Neuronal stem cell (in vitro differentiated cells): ENCODE results near the gene TYW1B.
"Not testable (repeated sequence)": the region's sequence is repeated elsewhere in the genome, so short reads cannot be mapped to it uniquely, and the experiment has no call there.

Source experiments
- DNase-seq: peaks from one replicate; pipeline ENCODE4 v3.0.0-alpha.2; 2013; ENCODE audit warnings: low spot score
- H2AFZ ChIP-seq: one replicate; pipeline ENCODE4 v1.6.1; 2013; ENCODE audit warnings: mild to moderate bottlenecking, low read length, inconsistent platforms
- H2AK5ac ChIP-seq: 2 replicates; pipeline ENCODE4 v1.6.1; 2013; ENCODE audit warnings: low read depth, mild to moderate bottlenecking, inconsistent platforms, low read length, moderate library complexity, mixed read lengths
- H2BK120ac ChIP-seq: 2 replicates; pipeline ENCODE4 v1.6.1; 2013; ENCODE audit warnings: low read depth, mild to moderate bottlenecking, inconsistent platforms, low read length, moderate library complexity, mixed read lengths
- H2BK12ac ChIP-seq: one replicate; pipeline ENCODE4 v1.6.1; 2013; ENCODE audit warnings: low read length, inconsistent platforms
- H2BK15ac ChIP-seq: 2 replicates; pipeline ENCODE4 v1.6.1; 2013; ENCODE audit warnings: mild to moderate bottlenecking, low read length, inconsistent platforms, mixed read lengths
- H2BK5ac ChIP-seq: one replicate; pipeline ENCODE4 v1.6.1; 2013; ENCODE audit warnings: inconsistent platforms, mild to moderate bottlenecking, low read length, moderate library complexity
- H3K14ac ChIP-seq: one replicate; pipeline ENCODE4 v1.6.1; 2013; ENCODE audit warnings: low read length, inconsistent platforms
- H3K18ac ChIP-seq: 2 replicates; pipeline ENCODE4 v1.6.1; 2013; ENCODE audit warnings: low read length, inconsistent platforms
- H3K23ac ChIP-seq: 2 replicates; pipeline ENCODE4 v1.6.1; 2013; ENCODE audit warnings: low read depth, mild to moderate bottlenecking, mixed read lengths, low read length, inconsistent platforms; ENCODE audit not compliant: poor library complexity
- H3K27ac ChIP-seq: replicated peaks from 3 replicates; pipeline ENCODE4 v1.5.1; 2013; ENCODE audit warnings: low read length, inconsistent platforms
- H3K27me3 ChIP-seq, 3 experiments: 2 replicates each; pipeline ENCODE4 v1.6.1; 2013; ENCODE audit warnings: low read length in 3 of 3, mild to moderate bottlenecking in 2 of 3, inconsistent platforms in 1 of 3, low read depth in 1 of 3, mixed read lengths in 1 of 3, moderate library complexity in 1 of 3; ENCODE audit not compliant: control insufficient read depth in 3 of 3, insufficient read depth in 3 of 3
- H3K36me3 ChIP-seq, 2 donors: replicated peaks in 1 of 2; 2 replicates each; pipeline ENCODE4 v1.6.1; 2013; ENCODE audit warnings: low read length in 2 of 2; ENCODE audit not compliant: control insufficient read depth in 2 of 2, insufficient read depth in 2 of 2
- H3K4ac ChIP-seq: 2 replicates; pipeline ENCODE4 v1.6.1; 2013; ENCODE audit warnings: inconsistent platforms, mild to moderate bottlenecking, low read length, moderate library complexity
- H3K4me1 ChIP-seq, 2 donors: 1 replicate in 1 of 2; 2 replicates in 1 of 2; pipeline ENCODE4 v1.6.1; 2013; ENCODE audit warnings: low read length in 2 of 2, low read depth in 1 of 2; ENCODE audit not compliant: control insufficient read depth in 2 of 2, insufficient read depth in 1 of 2
- H3K4me2 ChIP-seq: one replicate; pipeline ENCODE4 v1.6.1; 2013; ENCODE audit warnings: mild to moderate bottlenecking, low read length, inconsistent platforms; ENCODE audit not compliant: insufficient read depth, poor library complexity, severe bottlenecking
- H3K4me3 ChIP-seq, 2 donors: 2 replicates each; pipeline ENCODE4 v1.5.1; 2013; ENCODE audit warnings: low read length in 2 of 2, mild to moderate bottlenecking in 2 of 2, inconsistent platforms in 1 of 2, moderate library complexity in 1 of 2
- H3K79me1 ChIP-seq: one replicate; pipeline ENCODE4 v1.6.1; 2013; ENCODE audit warnings: low read depth, mild to moderate bottlenecking, inconsistent platforms, low read length, moderate library complexity
- H3K9ac ChIP-seq: one replicate; pipeline ENCODE4 v1.6.1; 2013; ENCODE audit warnings: mild to moderate bottlenecking, low read depth, low read length, inconsistent platforms; ENCODE audit not compliant: poor library complexity
- H3K9me3 ChIP-seq, 2 donors: replicated peaks in 1 of 2; 2 replicates each; pipeline versions ENCODE3 to v1.6.1; 2013; ENCODE audit warnings: low read length in 2 of 2, mild to moderate bottlenecking in 2 of 2, inconsistent platforms in 1 of 2, low read depth in 1 of 2, mixed read lengths in 1 of 2, moderate library complexity in 1 of 2; ENCODE audit not compliant: control insufficient read depth in 2 of 2, insufficient read depth in 1 of 2
- H4K8ac ChIP-seq: one replicate; pipeline ENCODE4 v1.6.1; 2013; ENCODE audit warnings: low read depth, mild to moderate bottlenecking, inconsistent platforms, low read length, moderate library complexity
- H4K91ac ChIP-seq: one replicate; pipeline ENCODE4 v1.6.1; 2013; ENCODE audit warnings: low read length, low read depth, mild to moderate bottlenecking, inconsistent platforms; ENCODE audit not compliant: poor library complexity
- WGBS, 2 donors: extraction: QIAGEN DNeasy Blood & Tissue Kit; methylation state at CpG; one replicate each; pipeline ENCODE4 v1.1.7; 2013; ENCODE audit warnings: missing lambda C conversion rate in 2 of 2, mixed read lengths in 1 of 2; ENCODE audit not compliant: insufficient read length in 2 of 2, insufficient replicate concordance in 1 of 2; ENCODE audit errors: extremely low coverage in 2 of 2; 5-methylcytosine and 5-hydroxymethylcytosine counted together

TYW1B gene

GRCh38 chr7:72710983-72711382, 117.0 kb downstream of the TYW1B start:
- no CpG with 5 or more reads among the region's 4 CpGs for WGBS, 2 donors
- Histone ChIP-seq H3K27me3 (no peaks in the 10 kb centered on the region), H3K9me3 (peaks cover 0 to 3% of the 10 kb centered on the region in 2 donors), H3K4ac (no peak overlapping the region), H3K9ac (no peak overlapping the region), H2BK15ac (no peak overlapping the region), H3K18ac (no peak overlapping the region), H2BK5ac (no peak overlapping the region), H4K91ac (no peak overlapping the region), H4K8ac (no peak overlapping the region), H3K4me2 (no peak overlapping the region), H3K23ac (no peak overlapping the region), H3K79me1 (peaks cover 2% of the 10 kb centered on the region), H2BK12ac (no peak overlapping the region), H2AFZ (no peak overlapping the region), H3K4me3 (no peak overlapping the region), H3K14ac (no peak overlapping the region), H2AK5ac (no peak overlapping the region), H2BK120ac (no peak overlapping the region), H3K36me3 (peaks cover 0 to 4% of the 10 kb centered on the region in 2 donors), H3K4me1 (no peaks in the 10 kb centered on the region), H3K27ac (no peak overlapping the region)
- no peak for DNase-seq

- no peak overlapping the region for H2BK15ac ChIP-seq
- no peak overlapping the region for H2AK5ac ChIP-seq
- H2AFZ ChIP-seq = no peak overlapping the region
- DNase-seq = no peak
- no peak overlapping the region for H4K8ac ChIP-seq
- H2BK5ac ChIP-seq = no peak overlapping the region
- no peak overlapping the region for H3K9ac ChIP-seq
- H2BK12ac ChIP-seq = no peak overlapping the region
- no peak overlapping the region for H3K14ac ChIP-seq
- H3K79me1 ChIP-seq = peaks cover 2% of the 10 kb centered on the region
- no peak overlapping the region for H3K4ac ChIP-seq
- H3K36me3 ChIP-seq = peaks cover 0 to 4% of the 10 kb centered on the region in 2 donors
- no peak overlapping the region for H3K27ac ChIP-seq
- H3K23ac ChIP-seq = no peak overlapping the region
- no peak overlapping the region for H2BK120ac ChIP-seq
- H3K18ac ChIP-seq = no peak overlapping the region
- H3K27me3 ChIP-seq = no peaks in the 10 kb centered on the region
- WGBS, 2 donors = no CpG with 5 or more reads among the region's 8 CpGs
- no peaks in the 10 kb centered on the region for H3K4me1 ChIP-seq
- no peak overlapping the region for H3K4me2 ChIP-seq
- no peak overlapping the region for H3K4me3 ChIP-seq
- peaks cover 0 to 3% of the 10 kb centered on the region in 2 donors for H3K9me3 ChIP-seq
- no peak overlapping the region for H4K91ac ChIP-seq
Observed at GRCh38 chr7:72709909-72710308, 118.1 kb downstream of the TYW1B start.

- H3K14ac ChIP-seq, H3K4ac ChIP-seq, H3K4me1 ChIP-seq, H2BK15ac ChIP-seq, H2AK5ac ChIP-seq, H3K9me3 ChIP-seq, H3K4me2 ChIP-seq, H4K8ac ChIP-seq, H3K27me3 ChIP-seq, H2BK5ac ChIP-seq, H3K9ac ChIP-seq, H3K79me1 ChIP-seq, H3K4me3 ChIP-seq, DNase-seq, H4K91ac ChIP-seq, H2AFZ ChIP-seq, H3K23ac ChIP-seq, H2BK12ac ChIP-seq, H2BK120ac ChIP-seq, H3K27ac ChIP-seq, H3K36me3 ChIP-seq, H3K18ac ChIP-seq: not testable (repeated sequence)
- no CpG with 5 or more reads among the region's 3 CpGs for WGBS, 2 donors
Observed at GRCh38 chr7:72708371-72709050, 119.5 kb downstream of the TYW1B start.

GRCh38 chr7:72706521-72706920, 121.5 kb downstream of the TYW1B start:
- Histone ChIP-seq H3K4me2 (no peak overlapping the region), H3K27ac (no peak overlapping the region), H2BK12ac (no peak overlapping the region), H2BK5ac (no peak overlapping the region), H3K4me1 (peaks cover 1 to 4% of the 10 kb centered on the region in 2 donors), H3K9ac (no peak overlapping the region), H2BK15ac (no peak overlapping the region), H2AFZ (no peak overlapping the region), H3K4ac (no peak overlapping the region), H3K9me3 (peaks cover 0 to 3% of the 10 kb centered on the region in 2 donors), H3K27me3 (no peaks in the 10 kb centered on the region), H4K8ac (no peak overlapping the region), H3K14ac (no peak overlapping the region), H2AK5ac (no peak overlapping the region), H2BK120ac (no peak overlapping the region), H3K23ac (no peak overlapping the region), H3K18ac (no peak overlapping the region), H4K91ac (no peak overlapping the region), H3K4me3 (no peak overlapping the region), H3K36me3 (no peaks in the 10 kb centered on the region), H3K79me1 (no peaks in the 10 kb centered on the region)
- no CpG with 5 or more reads among the region's 1 CpG for WGBS, 2 donors
- no peak for DNase-seq
